Endodermal cell (in vitro differentiated cells): ENCODE results near the gene PCDHB10. TPM values are rescaled to one million over a fixed set of nuclear protein-coding genes. Genes with fewer than 3 reads are reported as not detected.
"Not testable (repeated sequence)": the region's sequence is repeated elsewhere in the genome, so short reads cannot be mapped to it uniquely, and the experiment has no call there.

ENCODE experiments used
- DNase-seq: peaks from one replicate; pipeline ENCODE4 v3.0.0-alpha.2; 2017
- H3K27ac ChIP-seq: 2 replicates; pipeline ENCODE4 v1.5.1; 2013; ENCODE audit warnings: mild to moderate bottlenecking, low read depth, low read length, moderate library complexity
- H3K27me3 ChIP-seq: 2 replicates; pipeline ENCODE4 v1.6.1; 2013; ENCODE audit warnings: mild to moderate bottlenecking, low read length, moderate library complexity; ENCODE audit not compliant: insufficient read depth, control insufficient read depth, poor library complexity, severe bottlenecking
- H3K36me3 ChIP-seq: 2 replicates; pipeline ENCODE4 v1.7.0; 2013; ENCODE audit warnings: mild to moderate bottlenecking, low read length, moderate library complexity; ENCODE audit not compliant: control insufficient read depth, insufficient read depth
- H3K4me1 ChIP-seq: one replicate; pipeline ENCODE4 v1.7.0; 2013; ENCODE audit warnings: low read length; ENCODE audit not compliant: control insufficient read depth, insufficient read depth
- H3K4me3 ChIP-seq: 2 replicates; pipeline ENCODE4 v1.5.1; 2013; ENCODE audit warnings: mild to moderate bottlenecking, low read length, moderate library complexity
- H3K9ac ChIP-seq: 2 replicates; pipeline ENCODE4 v1.6.1; 2013; ENCODE audit warnings: mild to moderate bottlenecking, low read length, moderate library complexity; ENCODE audit not compliant: poor library complexity, severe bottlenecking; ENCODE audit errors: extremely low read depth
- H3K9me3 ChIP-seq: 2 replicates; pipeline ENCODE4 v1.6.1; 2013; ENCODE audit warnings: mild to moderate bottlenecking, low read length, moderate library complexity; ENCODE audit not compliant: control insufficient read depth
- H3K27ac Mint-ChIP-seq: 2 replicates; pipeline ENCODE4 v1.8.0; 2020; ENCODE audit warnings: mixed read lengths
- H3K27me3 Mint-ChIP-seq: 2 replicates; pipeline ENCODE4 v1.8.0; 2021; ENCODE audit warnings: mild to moderate bottlenecking, mixed read lengths; ENCODE audit not compliant: insufficient read depth
- H3K36me3 Mint-ChIP-seq: 2 replicates; pipeline ENCODE4 v1.8.0; 2020; ENCODE audit warnings: low read depth, mixed read lengths
- H3K4me1 Mint-ChIP-seq: 2 replicates; pipeline ENCODE4 v1.8.0; 2020; ENCODE audit warnings: mixed read lengths
- H3K4me3 Mint-ChIP-seq: 2 replicates; pipeline ENCODE4 v1.8.0; 2020; ENCODE audit warnings: mild to moderate bottlenecking, moderate library complexity, mixed read lengths
- H3K9me3 Mint-ChIP-seq: 2 replicates; pipeline ENCODE4 v1.8.0; 2020; ENCODE audit warnings: mild to moderate bottlenecking, mixed read lengths
- CTCF ChIP-seq: fragments of 200-600 bp; sonication (generic); conservative IDR thresholded peaks from 2 replicates; pipeline ENCODE4 v1.5.0; 2021; ENCODE audit warnings: antibody characterized with exemption, mild to moderate bottlenecking
- WGBS, 2 experiments: methylation state at CpG; one replicate each; pipeline versions ENCODE4 v1.1.5 to v1.1.7; 2013; ENCODE audit warnings: missing lambda C conversion rate in 2 of 2, mixed read lengths in 1 of 2; ENCODE audit not compliant: insufficient coverage in 1 of 2, insufficient read length in 1 of 2; 5-methylcytosine and 5-hydroxymethylcytosine counted together
- total RNA-seq, 2 donors: library from RNA; stranded (reverse); fragmentation: NEBNext Ultra II Directional in 1 of 2; extraction: Animal tissue kit (Norgen Biotek cat#: 25700) in 1 of 2; gene quantifications; 2 replicates in 1 of 2; 3 replicates in 1 of 2; pipeline ENCODE4 v1.2.1, GENCODE V29; 2021

The PCDHB10 gene
- total RNA-seq, 2 donors from 2014 or later, result 2.9 to 3.5 TPM

GRCh38 chr5:141172381-141173204 is 19.6 kb upstream of the PCDHB10 start, which contains the start of gene PCDHB7:
Gene PCDHB7 (plus strand): TSS chr5:141172644. CDS start chr5:141172836, 192 bp downstream.
- Histone ChIP-seq H3K27me3 (no peaks in the 10 kb centered on the region), H3K27ac (no peak within 1 kb of the TSS), H3K9ac (no peak within 1 kb of the TSS), H3K36me3 (no peaks in the 10 kb centered on the region), H3K4me3 (no peak within 1 kb of the TSS), H3K4me1 (no peaks in the 10 kb centered on the region), H3K9me3 (peaks cover 9% of the 10 kb centered on the region)
- H3K36me3 Mint-ChIP-seq, result no peaks in the 10 kb centered on the region
- peak; percentile 82 for DNase-seq
- peaks cover 22% of the 10 kb centered on the region for H3K9me3 Mint-ChIP-seq
- no peaks in the 10 kb centered on the region for H3K27me3 Mint-ChIP-seq
- H3K4me1 Mint-ChIP-seq, result no peaks in the 10 kb centered on the region
- 75 to 81% methylated on average over 17 to 20 of the region's 20 CpGs for WGBS, 2 experiments
- no peak within 1 kb of the TSS for H3K27ac Mint-ChIP-seq
- TF ChIP-seq CTCF, result peak; percentile 89
- H3K4me3 Mint-ChIP-seq, result no peak within 1 kb of the TSS

- H3K27me3 ChIP-seq, result not testable (repeated sequence)
Observed at GRCh38 chr5:141174291-141175104, 17.7 kb upstream of the PCDHB10 start.

GRCh38 chr5:141175933-141176332 is 16.2 kb upstream of the PCDHB10 start:
- WGBS, 2 experiments, result 80% methylated on average over 1 of the region's 1 CpG; no CpG with 5 or more reads in 1 of the 2 experiments
- Mint-ChIP-seq H3K36me3 (peaks cover 3% of the 10 kb centered on the region), H3K4me1 (no peaks in the 10 kb centered on the region), H3K27ac (no peak overlapping the region), H3K27me3 (no peaks in the 10 kb centered on the region), H3K4me3 (no peak overlapping the region), H3K9me3 (peaks cover 29% of the 10 kb centered on the region)
- DNase-seq, result no peak
- TF ChIP-seq CTCF, result no peak
- Histone ChIP-seq H3K4me3 (no peak overlapping the region), H3K4me1 (no peaks in the 10 kb centered on the region), H3K27me3 (no peaks in the 10 kb centered on the region), H3K9me3 (peaks cover 13% of the 10 kb centered on the region), H3K36me3 (no peaks in the 10 kb centered on the region), H3K9ac (no peak overlapping the region), H3K27ac (no peak overlapping the region)

More at GRCh38 chr5:141174291-141175104, 17.7 kb upstream of the PCDHB10 start:
- H3K4me1 ChIP-seq, H3K4me1 Mint-ChIP-seq, H3K4me3 Mint-ChIP-seq, H3K4me3 ChIP-seq, H3K9ac ChIP-seq, DNase-seq, H3K27ac ChIP-seq, H3K27ac Mint-ChIP-seq, H3K36me3 Mint-ChIP-seq, H3K36me3 ChIP-seq, H3K27me3 Mint-ChIP-seq: not testable (repeated sequence)
- WGBS, 2 experiments, result 93 to 96% methylated on average over 32 to 70 of the region's 79 CpGs
- H3K9me3 ChIP-seq, result peaks cover 13% of the 10 kb centered on the region
- H3K9me3 Mint-ChIP-seq, result peaks cover 22% of the 10 kb centered on the region
